SK-N-SH treated with all-trans-retinoic acid at 6 μM for 48 hours (cell line): Measurements from ENCODE around the gene FRMD4A.

Source experiments
- ATAC-seq: fragments of 200-7000 bp; cut with Tn5 transposase; 3 replicates; pipeline ENCODE4 v1.9.1; 2020; ENCODE audit warnings: mild to moderate bottlenecking, moderate library complexity
- ARNTL ChIP-seq: fragments of 450-650 bp; formaldehyde crosslinking; IDR thresholded peaks from 2 replicates; pipeline ENCODE4 v1.5.0; 2020; ENCODE audit warnings: low read depth, mild to moderate bottlenecking, moderate library complexity, borderline replicate concordance
- BACH2 ChIP-seq: fragments of 250-450 bp; sonication (Bioruptor Pico); IDR thresholded peaks from 2 replicates; pipeline ENCODE4 v1.9.0; 2021; ENCODE audit warnings: mild to moderate bottlenecking, borderline replicate concordance
- CREB5 ChIP-seq: fragments of 250-450 bp; sonication (Bioruptor Pico); IDR thresholded peaks from 2 replicates; pipeline ENCODE4 v1.5.1; 2020; ENCODE audit warnings: low read depth, mild to moderate bottlenecking, moderate library complexity
- CSDC2 ChIP-seq: fragments of 250-450 bp; sonication (Bioruptor Pico); IDR thresholded peaks from 2 replicates; pipeline ENCODE4 v1.5.0; 2020; ENCODE audit warnings: mild to moderate bottlenecking, moderate library complexity
- CSRNP3 ChIP-seq: fragments of 250-450 bp; sonication (Bioruptor Pico); IDR thresholded peaks from 2 replicates; pipeline ENCODE4 v1.5.1; 2021; ENCODE audit warnings: mild to moderate bottlenecking, moderate library complexity
- ESRRG ChIP-seq: fragments of 250-450 bp; sonication (Bioruptor Pico); IDR thresholded peaks from 2 replicates; pipeline ENCODE4 v1.6.1; 2021; ENCODE audit warnings: mild to moderate bottlenecking
- GLIS3 ChIP-seq: fragments of 250-450 bp; sonication (Bioruptor Pico); IDR thresholded peaks from 2 replicates; pipeline ENCODE4 v1.5.0; 2020; ENCODE audit warnings: mild to moderate bottlenecking, moderate library complexity
- ISL1 ChIP-seq: fragments of 250-450 bp; sonication (Bioruptor Pico); IDR thresholded peaks from 2 replicates; pipeline ENCODE4 v2.1.2; 2022; ENCODE audit warnings: mild to moderate bottlenecking, moderate library complexity
- OSR1 ChIP-seq: fragments of 250-450 bp; sonication (Bioruptor Pico); IDR thresholded peaks from 2 replicates; pipeline ENCODE4 v1.8.0; 2022; ENCODE audit warnings: moderate library complexity, mild to moderate bottlenecking, inconsistent platforms
- PATZ1 ChIP-seq: fragments of 250-450 bp; sonication (Bioruptor Pico); IDR thresholded peaks from 2 replicates; pipeline ENCODE4 v1.8.0; 2020; ENCODE audit warnings: mild to moderate bottlenecking, moderate library complexity, borderline replicate concordance
- PPARA ChIP-seq: fragments of 250-450 bp; sonication (Bioruptor Pico); IDR thresholded peaks from 2 replicates; pipeline ENCODE4 v1.5.0; 2020; ENCODE audit warnings: mild to moderate bottlenecking, borderline replicate concordance
- RARB ChIP-seq: fragments of 250-450 bp; sonication (Bioruptor Pico); IDR thresholded peaks from 2 replicates; pipeline ENCODE4 v1.8.0; 2021; ENCODE audit warnings: mild to moderate bottlenecking, moderate library complexity
- SNAI2 ChIP-seq: fragments of 250-450 bp; sonication (Bioruptor Pico); IDR thresholded peaks from 2 replicates; pipeline ENCODE4 v1.5.0; 2020; ENCODE audit warnings: mild to moderate bottlenecking, moderate library complexity
- TCF4 ChIP-seq: fragments of 250-450 bp; sonication (Bioruptor Pico); IDR thresholded peaks from 2 replicates; pipeline ENCODE4 v1.8.0; 2021; ENCODE audit warnings: mild to moderate bottlenecking, moderate library complexity, borderline replicate concordance
- TOX ChIP-seq: fragments of 250-450 bp; sonication (Bioruptor Pico); IDR thresholded peaks from 2 replicates; pipeline ENCODE4 v1.8.0; 2021; ENCODE audit warnings: mild to moderate bottlenecking, moderate library complexity, borderline replicate concordance
- TSHZ2 ChIP-seq: fragments of 250-450 bp; sonication (Bioruptor Pico); IDR thresholded peaks from 2 replicates; pipeline ENCODE4 v1.5.0; 2020; ENCODE audit warnings: mild to moderate bottlenecking, moderate library complexity
- ZC3H10 ChIP-seq: fragments of 250-450 bp; sonication (Bioruptor Pico); IDR thresholded peaks from 2 replicates; pipeline ENCODE4 v1.5.1; 2021; ENCODE audit warnings: mild to moderate bottlenecking, moderate library complexity
- ZFP3 ChIP-seq: fragments of 250-450 bp; sonication (Bioruptor Pico); IDR thresholded peaks from 2 replicates; pipeline ENCODE4 v1.5.0; 2020; ENCODE audit warnings: mild to moderate bottlenecking, moderate library complexity
- ZFP30 ChIP-seq: fragments of 450-650 bp; formaldehyde crosslinking; IDR thresholded peaks from 2 replicates; pipeline ENCODE4 v1.5.0; 2022; ENCODE audit warnings: mild to moderate bottlenecking, moderate library complexity
- ZNF565 ChIP-seq: fragments of 450-650 bp; formaldehyde crosslinking; conservative IDR thresholded peaks from 2 replicates; pipeline ENCODE4 v1.5.0; 2020; ENCODE audit warnings: low read depth, mild to moderate bottlenecking, moderate library complexity
- ZNF70 ChIP-seq: fragments of 450-650 bp; formaldehyde crosslinking; IDR thresholded peaks from 2 replicates; pipeline ENCODE4 v1.5.0; 2020; ENCODE audit warnings: mild to moderate bottlenecking, moderate library complexity
- ZNF8 ChIP-seq: fragments of 450-650 bp; formaldehyde crosslinking; IDR thresholded peaks from 2 replicates; pipeline ENCODE4 v1.5.0; 2020; ENCODE audit warnings: mild to moderate bottlenecking, moderate library complexity

Gene FRMD4A

GRCh38 chr10:13970957-13971353, 359.8 kb downstream of the FRMD4A start:
- ATAC-seq, result no peak
- TF ChIP-seq ZFP3 (CRISPR knock-in tag) (no peak), CREB5 (CRISPR knock-in tag) (no peak), GLIS3 (CRISPR knock-in tag) (no peak), TSHZ2 (no peak), ZC3H10 (no peak), OSR1 (CRISPR knock-in tag) (no peak), TOX (CRISPR knock-in tag) (no peak), ISL1 (CRISPR knock-in tag) (no peak), ZNF8 (CRISPR knock-in tag) (no peak), PATZ1 (CRISPR knock-in tag) (no peak), SNAI2 (CRISPR knock-in tag) (no peak), ZFP30 (CRISPR knock-in tag) (no peak), TCF4 (CRISPR knock-in tag) (no peak), PPARA (no peak), ESRRG (no peak), CSDC2 (CRISPR knock-in tag) (no peak), RARB (CRISPR knock-in tag) (no peak), CSRNP3 (CRISPR knock-in tag) (no peak), ZNF70 (CRISPR knock-in tag) (no peak), ZNF565 (CRISPR knock-in tag) (no peak)
- TF ChIP-seq, all 23 proteins: peak for 0

- TF ChIP-seq TCF4 (CRISPR knock-in tag) (no peak), ZNF70 (CRISPR knock-in tag) (no peak), SNAI2 (CRISPR knock-in tag) (no peak), ISL1 (CRISPR knock-in tag) (no peak), ZNF565 (CRISPR knock-in tag) (no peak), ZNF8 (CRISPR knock-in tag) (no peak), ARNTL (CRISPR knock-in tag) (no peak), OSR1 (CRISPR knock-in tag) (no peak)
Observed at GRCh38 chr10:13970236-13970956, 360.3 kb downstream of the FRMD4A start.

GRCh38 chr10:13969792-13970140, 361.0 kb downstream of the FRMD4A start:
- ATAC-seq, result no peak
- TF ChIP-seq BACH2 (CRISPR knock-in tag), result no peak
- TF ChIP-seq TCF4 (CRISPR knock-in tag), result no peak
- TF ChIP-seq TSHZ2, result no peak
- TF ChIP-seq ARNTL (CRISPR knock-in tag), result no peak
- no peak for TF ChIP-seq ZC3H10
- TF ChIP-seq ESRRG, result no peak
- no peak for TF ChIP-seq ZNF70 (CRISPR knock-in tag)
- no peak for TF ChIP-seq PPARA

More at GRCh38 chr10:13970236-13970956, 360.3 kb downstream of the FRMD4A start:
- ATAC-seq, result no peak
